ENCODE data around the gene MRTFA.

The MRTFA gene

DNA sequence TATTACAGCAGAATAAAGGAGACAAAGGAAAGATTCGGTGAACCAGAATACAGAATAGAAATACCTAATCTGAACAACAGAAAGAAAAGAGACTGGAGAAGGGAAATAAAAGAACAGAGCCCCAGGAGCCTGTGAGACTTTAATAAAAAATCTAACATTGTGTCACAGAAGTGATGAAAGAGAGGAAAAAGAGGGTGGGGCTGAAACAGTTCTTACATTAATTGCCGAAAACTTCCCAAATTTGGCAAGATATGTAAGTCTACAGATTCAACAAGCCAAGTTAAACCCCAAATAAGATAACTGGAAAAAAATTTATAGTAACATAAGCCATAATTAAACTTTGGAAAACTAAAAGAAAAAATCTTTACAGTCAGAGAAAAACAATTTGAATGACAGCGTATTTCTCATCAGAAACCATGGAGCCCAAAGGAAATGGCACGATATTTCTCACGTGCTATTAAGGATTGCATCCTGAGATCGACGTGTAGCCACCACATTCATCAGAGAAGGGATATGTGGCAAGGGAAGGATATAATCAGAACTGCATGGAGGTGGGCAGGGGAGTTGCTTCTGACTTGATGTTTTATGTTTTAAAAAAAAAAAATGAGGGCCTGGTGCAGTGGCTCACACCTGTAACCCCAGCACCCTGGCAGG, 192.2 kb downstream of the MRTFA start:
- no peak for FAIRE-seq

DNA sequence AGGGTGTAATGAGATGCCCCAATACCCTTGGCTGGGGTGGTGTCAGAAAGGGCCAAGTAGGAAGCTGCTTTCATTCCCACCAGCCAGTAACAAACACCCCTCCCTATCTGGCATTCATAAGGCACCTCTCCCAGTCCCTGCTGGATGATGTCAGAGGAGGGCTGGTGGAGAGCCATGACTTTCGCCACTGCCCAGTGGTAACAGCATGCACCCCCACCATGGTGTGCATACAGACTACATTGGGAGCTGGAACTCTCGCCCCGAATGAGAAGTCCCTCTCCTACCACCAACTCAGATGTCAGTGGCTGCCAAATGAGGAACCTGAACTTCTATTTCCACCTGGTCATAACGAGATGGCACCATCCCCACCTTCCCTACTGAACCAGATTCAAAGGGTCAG, 192.8 kb downstream of the MRTFA start:
- DNase-seq (ENCODE audit: extremely low spot score, insufficient read length, low read depth) (no peak), FAIRE-seq (no peak)

More for the DNA sequence above, 192.2 kb downstream of the MRTFA start:
- DNase-seq (ENCODE audit: extremely low spot score, insufficient read length, low read depth) = no peak

DNA sequence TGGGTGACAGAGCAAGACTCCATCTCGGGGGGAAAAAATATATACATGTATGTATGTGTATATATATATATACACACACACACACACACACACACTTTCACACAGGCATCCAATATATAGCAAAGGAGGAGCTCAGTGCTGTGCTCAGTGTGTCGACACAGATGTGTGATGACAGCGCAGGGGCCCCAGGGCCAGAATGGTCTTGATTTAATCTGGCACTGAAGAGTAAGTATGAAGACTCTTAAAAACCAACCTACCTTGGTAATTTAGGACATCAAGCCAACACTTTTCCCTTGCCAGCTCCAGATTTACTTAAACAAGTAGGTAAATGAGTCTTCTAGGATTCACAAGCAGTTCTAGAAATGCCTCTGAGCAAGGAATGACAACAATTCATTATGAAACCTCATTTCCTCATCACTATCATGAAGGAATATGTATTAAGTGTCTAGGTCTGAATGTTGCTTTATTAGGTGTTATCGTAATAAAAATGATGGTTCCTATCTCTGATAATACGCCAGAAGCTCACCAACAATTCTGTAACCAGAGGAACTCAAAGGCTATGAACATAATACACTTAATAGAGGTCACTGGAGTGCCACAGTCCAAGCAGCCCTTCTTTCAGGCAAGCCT, 194.6 kb downstream of the MRTFA start:
- FAIRE-seq (no peak), DNase-seq (ENCODE audit: extremely low spot score, insufficient read length, low read depth) (no peak)

DNA sequence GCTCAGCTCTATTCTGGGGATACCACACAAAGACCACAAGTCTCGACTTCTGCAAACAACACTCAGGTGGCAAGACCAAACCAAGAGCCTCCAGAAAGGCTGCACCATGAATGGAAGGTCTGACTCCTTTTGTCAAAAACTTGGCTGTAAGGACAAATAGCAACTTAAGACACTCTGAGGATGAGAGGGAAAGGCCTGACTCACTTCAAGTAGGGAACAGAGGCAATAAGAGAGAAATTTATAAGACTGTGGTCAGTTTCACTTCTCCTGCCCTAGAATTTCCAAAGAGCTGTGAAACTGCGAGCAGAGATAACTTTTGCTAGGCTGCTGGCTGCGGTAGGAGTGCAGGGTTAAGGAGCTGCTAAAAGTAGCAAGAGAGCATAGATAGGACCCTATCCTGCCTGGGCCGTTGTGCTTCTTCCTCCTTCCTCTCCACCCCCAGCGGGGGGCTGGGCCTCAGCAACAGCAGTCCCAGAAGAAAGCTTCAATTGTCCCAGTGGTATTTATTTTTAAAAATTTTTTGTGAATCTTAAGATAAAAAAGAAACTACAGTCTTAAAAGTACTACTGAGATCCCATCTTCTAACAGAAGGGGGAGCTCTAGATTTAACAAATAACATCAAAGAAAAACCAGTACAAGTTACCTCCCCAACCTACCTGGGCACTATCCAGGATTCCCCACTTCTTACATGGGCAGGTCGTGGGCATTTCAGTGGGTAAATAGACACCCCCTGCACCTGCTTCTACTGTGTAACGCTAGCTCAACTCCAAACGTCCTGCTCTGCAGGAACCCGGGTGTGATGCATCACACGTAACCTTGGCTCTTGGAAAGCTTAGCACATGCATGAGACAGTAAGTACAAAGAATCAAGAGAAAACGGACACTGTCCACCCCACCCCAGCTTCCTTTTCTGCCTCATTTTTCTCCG, 199.8 kb downstream of the MRTFA start:
- DNase-seq (ENCODE audit: extremely low spot score, insufficient read length, low read depth) (peak; percentile 12), FAIRE-seq (peak; percentile 95)

DNA sequence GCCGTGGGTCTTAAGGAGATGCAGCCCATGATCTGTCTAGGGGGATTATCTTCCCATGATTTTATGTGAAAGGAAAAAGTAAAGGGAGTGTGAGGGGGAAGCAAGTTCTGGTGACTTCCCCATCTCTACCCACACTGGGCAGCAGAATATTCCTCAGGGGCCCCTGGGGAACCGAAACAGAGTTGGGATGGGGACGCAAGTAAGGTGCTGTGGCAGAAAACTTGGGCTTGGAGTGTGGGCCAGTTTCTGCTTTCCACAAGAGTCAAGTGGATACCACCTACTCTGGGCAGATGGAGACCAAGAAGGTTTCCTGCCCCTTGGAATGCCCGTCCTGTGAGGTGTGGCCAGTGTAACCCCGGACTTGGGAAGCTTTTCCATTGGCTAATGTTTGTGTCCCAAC, 201.8 kb downstream of the MRTFA start:
- FAIRE-seq (no peak), DNase-seq (ENCODE audit: extremely low spot score, insufficient read length, low read depth) (no peak)

DNA sequence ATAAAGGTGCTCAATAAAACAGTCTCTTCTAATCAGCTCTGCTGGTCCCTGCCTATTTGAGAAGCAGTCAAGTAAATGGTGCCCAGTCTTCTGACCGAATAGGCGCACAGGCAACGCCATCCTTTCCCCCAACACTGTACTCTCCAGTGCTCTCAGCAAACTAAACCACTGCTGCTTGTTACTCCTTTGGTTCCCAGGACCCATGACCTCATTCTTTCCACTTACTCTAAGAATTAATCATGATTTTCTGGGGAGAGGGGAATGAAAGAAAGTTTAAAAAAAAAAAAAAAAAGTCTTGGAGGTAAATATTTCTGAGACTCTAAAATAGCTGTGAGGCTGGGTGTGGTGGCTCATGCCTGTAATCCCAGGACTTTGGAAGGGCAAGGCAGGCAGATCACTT, 202.4 kb downstream of the MRTFA start:
- FAIRE-seq (no peak), DNase-seq (ENCODE audit: extremely low spot score, insufficient read length, low read depth) (no peak)

DNA sequence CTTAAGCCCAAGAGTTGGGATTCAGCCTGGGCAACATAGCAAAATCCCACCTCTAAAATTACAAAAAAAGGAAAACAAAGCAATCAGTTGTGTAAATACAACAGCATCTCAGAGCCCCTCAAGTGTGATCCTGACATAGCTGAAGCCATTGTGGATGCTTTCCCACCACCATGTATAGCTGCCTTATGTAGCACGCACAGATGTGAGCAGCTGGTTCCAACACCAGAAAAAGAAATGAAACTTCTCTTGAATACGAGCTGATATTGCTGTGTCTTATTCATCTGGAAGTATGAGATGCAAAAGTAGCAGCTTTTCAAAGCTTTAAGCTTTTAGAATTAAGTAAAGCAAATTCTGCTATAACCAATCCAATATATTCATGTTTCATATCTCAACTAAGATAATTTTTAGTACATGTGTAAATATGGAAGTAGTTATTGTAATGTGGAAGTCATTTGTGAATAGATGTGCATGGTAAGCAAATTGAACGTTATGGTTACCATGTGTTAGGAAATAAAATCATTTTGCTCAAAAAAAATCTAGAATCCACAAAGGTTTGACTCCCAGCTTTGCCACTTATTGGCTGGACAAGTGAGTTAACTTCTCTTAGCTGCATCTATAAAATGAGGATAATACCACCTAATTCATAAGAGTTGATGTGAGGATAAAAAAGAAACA, 203.0 kb downstream of the MRTFA start:
- no peak for DNase-seq (ENCODE audit: extremely low spot score, insufficient read length, low read depth)
- FAIRE-seq = peak; percentile 12

DNA sequence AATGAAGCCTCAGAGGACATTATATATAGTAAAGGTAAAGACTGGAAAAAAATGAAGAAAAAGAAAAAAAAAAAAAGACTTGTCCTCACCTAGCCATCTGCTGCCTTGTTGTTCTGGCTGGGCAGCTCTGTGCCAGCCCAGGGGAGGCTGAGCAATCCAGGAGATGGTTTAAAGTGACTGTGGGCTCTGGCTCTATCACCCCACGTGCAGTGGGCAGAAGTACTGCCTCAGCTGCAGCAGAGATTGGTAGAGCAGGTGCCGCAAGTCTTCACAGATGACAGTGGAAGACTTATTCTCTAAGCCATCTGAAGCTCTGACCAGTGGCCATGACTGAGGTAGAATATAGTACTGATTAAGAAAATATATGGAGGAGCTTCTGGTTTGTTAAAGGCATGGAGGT, 203.9 kb downstream of the MRTFA start:
- FAIRE-seq = no peak
- DNase-seq (ENCODE audit: extremely low spot score, insufficient read length, low read depth) = no peak

DNA sequence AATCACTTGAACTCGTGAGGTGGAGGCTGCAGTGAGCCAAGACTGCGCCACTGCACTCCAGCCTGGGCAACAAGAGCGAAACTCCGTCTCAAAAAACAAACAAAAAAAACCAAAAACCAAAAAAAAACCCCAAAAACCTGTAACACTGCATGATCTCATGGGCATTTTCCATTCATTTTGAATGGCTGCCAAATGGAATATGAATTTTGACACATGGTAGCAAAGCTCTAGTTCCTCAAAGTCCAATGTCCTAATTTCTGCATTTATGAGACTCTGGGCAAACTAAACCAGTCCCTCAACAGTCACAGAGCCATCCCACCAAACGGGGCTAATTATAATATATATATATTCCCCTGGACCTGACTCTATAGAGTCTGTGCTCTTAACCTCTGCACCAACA, 204.4 kb downstream of the MRTFA start:
- FAIRE-seq = no peak
- no peak for DNase-seq (ENCODE audit: extremely low spot score, insufficient read length, low read depth)

DNA sequence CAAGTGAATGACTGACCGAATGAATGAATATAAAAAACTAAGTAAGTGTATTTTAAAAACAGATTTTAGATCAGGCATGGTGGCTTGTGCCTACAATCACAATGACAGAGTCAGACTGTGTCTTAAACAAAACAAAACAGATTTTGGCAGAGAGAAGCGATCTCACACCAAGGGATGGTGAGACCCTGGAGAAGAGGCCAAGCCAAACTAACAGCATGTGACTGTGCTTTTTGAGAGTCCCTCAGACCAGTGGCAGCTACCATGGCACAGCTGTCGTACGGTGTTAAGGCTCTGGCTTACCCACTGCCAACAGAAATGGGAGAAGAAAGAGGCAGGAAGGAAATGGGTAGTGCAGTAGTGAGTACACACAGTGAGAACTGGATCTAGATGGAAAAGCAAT, 205.5 kb downstream of the MRTFA start:
- DNase-seq (ENCODE audit: extremely low spot score, insufficient read length, low read depth) = no peak
- FAIRE-seq = no peak

DNA sequence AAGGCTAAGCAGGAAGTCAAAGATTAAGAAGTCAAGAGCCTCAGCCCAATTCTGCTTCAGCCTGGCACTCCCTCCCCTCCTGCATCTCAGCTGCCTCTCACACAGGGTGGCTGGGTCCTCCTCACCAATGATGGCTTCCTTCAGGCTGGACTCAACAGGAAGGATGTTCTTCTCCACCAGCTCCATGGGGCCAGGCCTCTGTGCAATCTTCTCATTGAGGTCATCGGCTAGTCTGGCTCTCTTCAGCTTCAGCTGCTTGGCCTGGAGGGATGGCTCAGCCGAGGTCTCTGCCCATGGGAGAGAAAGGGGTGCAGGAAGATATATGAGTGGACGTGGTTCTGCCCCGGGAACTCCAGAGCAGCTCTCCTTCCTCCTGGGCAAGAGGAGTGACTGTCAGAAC, 207.0 kb downstream of the MRTFA start:
- no peak for FAIRE-seq

DNA sequence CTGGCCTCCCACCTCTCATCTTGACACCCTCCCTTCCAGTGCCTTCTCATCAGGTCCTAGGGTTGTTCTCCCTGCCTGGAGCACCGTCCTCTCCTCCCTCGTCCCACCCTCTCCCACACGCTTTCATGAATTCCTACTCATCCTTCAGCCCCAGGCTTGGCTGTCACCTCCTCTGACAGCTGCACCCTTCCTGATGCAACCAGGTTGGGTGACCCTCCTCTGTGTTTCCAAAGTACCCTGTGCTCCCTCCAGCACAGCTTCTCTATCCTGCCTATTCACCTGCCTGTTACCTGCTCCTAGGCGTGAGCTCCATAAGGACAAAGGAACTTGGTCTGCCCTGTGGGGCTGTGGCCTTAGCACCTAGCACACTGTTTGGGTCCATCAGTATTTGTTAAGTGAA, 207.7 kb downstream of the MRTFA start:
- FAIRE-seq (no peak), DNase-seq (ENCODE audit: extremely low spot score, insufficient read length, low read depth) (no peak)

More for the DNA sequence above, 207.0 kb downstream of the MRTFA start:
- DNase-seq (ENCODE audit: extremely low spot score, insufficient read length, low read depth) = no peak

DNA sequence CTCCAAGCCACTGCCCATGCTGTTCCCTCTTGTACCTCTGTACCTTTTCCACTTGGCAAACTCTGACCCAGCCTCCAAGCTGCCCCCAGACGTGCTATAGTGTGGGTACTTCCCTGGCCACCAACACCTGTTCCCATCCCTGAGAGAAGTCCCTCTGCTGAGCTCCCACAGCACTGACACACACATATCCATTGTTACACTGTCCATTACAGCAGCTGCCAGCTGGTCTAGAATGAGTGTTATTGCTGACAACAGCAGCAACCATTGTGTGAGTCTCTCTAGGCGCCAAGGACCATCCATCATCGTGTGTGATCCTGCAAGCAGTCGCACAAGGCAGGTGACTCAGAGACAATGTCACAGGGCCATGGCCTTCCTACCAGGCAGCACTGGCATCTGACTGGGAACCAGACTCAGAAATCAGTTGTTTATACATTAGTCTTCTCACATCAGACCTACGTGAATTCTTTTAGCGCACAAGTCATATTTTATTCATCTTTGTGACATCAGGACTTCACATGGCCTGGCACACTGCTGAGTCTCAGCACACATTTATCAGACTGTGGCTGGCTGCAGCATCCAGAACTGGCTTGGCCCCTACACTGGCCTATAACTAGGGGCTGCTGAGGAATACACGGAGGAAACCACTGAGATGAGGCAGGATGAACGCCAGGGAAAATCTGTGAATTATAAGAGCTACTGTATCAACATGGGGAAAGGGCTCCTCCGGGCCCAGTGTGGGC, 209.8 kb downstream of the MRTFA start:
- FAIRE-seq (no peak), DNase-seq (ENCODE audit: extremely low spot score, insufficient read length, low read depth) (no peak)

DNA sequence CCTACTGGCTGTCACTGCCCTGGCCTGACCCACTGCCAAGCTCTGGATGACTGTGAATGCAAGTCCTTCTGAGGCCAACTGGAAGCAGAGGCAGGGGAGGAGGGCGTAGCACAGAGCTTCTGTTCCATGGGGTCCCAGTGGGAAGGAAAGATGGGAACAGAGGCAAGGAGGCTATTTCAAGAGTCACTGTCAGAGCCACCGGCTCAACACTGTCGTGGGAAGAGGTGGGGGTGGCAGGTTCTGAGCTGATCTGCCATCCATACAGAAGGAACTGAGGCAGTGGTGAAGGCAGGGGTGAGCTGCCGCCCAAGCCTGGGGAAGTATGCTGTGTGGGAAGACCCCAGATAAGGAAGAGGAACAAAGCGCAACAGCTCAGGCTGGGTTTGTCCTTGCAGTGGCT, 211.4 kb downstream of the MRTFA start:
- DNase-seq (ENCODE audit: extremely low spot score, insufficient read length, low read depth) = no peak
- no peak for FAIRE-seq

DNA sequence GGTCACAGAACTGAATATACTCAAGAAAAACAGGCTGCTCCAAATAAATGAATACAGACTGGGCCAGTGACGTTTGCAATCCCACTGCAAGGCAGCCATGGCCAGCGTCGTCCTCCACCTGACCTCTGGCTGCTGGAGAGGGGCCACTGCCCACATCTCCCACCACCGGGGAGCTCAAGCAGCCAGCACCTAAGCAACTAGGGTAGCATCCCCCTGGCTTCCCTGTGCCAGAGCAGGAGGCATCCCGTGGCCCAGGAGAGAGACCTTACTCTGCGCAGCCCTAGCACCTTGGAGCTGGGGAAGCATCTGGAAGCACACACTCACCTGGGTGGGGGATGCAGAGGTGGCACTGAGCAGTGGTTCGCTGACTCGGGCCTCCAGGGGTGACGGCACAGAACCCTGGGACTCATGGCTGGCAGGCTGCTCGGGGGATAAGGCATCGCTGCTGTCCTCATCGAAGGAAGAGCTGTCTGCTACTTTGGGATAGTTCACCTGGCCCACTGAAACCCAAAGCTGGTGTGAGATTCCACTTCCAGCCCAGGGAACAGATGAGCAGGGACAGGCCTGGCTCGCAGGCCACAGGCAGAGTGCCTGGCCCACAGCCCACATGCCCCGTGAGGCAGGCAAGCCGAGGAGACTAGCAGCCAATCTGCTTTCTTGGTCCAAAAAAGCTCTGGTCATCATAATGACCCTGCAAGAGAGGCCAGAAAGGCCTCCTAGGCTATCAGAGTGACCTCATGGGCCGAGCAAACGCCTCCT, 212.5 kb downstream of the MRTFA start:
- DNase-seq (ENCODE audit: extremely low spot score, insufficient read length, low read depth) (no peak), FAIRE-seq (no peak)

DNA sequence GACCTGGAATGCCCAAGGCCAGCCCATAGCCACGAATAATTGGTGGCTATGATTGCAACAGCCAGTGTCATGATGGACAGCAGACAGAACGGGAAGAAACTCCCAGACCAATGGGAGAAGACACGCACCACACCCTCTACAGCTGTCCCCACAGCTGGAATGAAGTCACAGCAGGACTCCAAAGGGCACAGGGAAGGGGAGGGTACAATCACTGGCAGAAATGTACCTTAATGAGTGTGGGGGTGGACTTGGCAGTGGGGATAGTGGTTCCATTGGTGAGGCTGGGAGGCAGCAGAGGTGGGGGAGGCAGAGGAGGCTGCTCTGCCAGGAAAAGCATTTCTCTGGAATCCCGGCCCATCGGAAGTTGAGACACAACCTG, 213.2 kb downstream of the MRTFA start:
- FAIRE-seq (no peak), DNase-seq (ENCODE audit: extremely low spot score, insufficient read length, low read depth) (no peak)

DNA sequence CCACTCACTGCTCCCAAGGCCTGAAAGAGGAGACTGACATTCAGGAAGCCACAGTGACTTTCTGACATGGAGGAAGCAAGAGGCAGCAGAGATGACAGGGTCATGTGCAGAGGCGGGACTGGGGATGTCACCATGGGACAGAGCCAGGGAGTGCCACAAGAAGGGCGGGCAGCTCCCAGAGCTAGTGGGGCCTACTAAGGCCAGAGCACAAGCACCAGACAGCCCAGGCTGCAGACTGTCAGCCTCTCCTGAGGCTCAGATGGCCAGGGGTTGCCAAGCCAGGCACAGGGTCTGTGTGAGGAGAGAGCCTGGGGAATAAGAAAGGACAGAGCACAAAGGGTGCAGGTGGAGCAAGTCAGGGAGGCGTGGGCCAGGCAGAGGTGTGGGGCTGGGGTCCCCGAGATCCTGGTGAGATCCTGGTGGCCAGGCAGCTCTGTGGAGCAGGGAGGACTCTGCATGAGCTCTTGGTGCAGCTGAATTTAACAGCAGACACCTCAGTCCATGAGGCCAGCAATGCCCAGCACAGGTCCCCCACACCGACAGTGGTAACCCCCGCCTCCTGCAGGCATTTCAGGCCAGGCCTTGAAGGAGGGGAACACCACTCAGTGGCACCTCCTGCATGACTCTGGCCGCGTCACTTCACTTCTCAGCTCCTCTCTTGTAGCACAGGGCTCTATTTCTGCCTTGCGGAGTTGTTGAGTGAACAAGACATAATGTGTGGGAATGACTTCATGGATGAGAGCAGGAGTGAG, 213.8 kb downstream of the MRTFA start:
- FAIRE-seq (no peak), DNase-seq (ENCODE audit: extremely low spot score, insufficient read length, low read depth) (no peak)

DNA sequence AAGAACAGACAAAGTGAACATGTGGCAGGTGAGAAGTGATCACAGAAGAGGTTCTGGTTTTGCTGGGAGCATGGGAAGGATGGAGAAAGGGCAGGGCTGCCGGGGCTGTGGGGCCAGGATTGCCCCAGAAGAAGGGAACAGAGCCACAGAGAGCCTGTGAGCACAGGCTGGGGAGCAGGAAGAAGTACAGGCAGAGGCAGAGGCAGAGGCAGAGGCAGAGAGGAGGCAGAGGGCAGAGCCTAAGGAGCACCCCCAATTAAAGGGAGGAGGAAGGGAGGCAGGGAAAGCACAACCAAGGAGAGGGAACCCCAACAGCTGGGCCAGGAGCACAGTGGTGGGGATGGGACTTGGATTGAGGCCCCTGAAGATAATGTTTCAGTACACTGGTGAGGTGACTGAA, 214.6 kb downstream of the MRTFA start:
- DNase-seq (ENCODE audit: extremely low spot score, insufficient read length, low read depth) = no peak
- no peak for FAIRE-seq

DNA sequence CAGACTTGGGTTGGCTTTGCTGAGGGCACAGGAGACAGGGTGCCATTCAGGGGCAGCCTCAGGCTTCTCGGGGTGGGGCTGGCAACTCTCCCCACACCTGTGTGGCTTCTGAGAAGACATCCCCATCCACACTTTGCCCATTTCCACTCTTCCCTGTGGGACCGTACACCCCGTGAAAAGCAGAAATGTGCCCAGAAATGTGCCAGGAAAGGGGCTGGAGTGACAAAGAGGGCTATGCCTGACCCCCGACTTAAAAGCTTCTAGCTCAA, 215.5 kb downstream of the MRTFA start:
- FAIRE-seq (no peak), DNase-seq (ENCODE audit: extremely low spot score, insufficient read length, low read depth) (no peak)

All from GM18507 (cell line).